PC-9 (cell line): Measurements from ENCODE around the gene SPHK2. TPM values are rescaled to one million over a fixed set of nuclear protein-coding genes. Genes with fewer than 3 reads are reported as not detected.

ENCODE experiments used
- BruUV-seq: library from RNA; stranded (reverse); fragments of 400-500 nt; replicated peaks from 2 replicates; lab custom pipeline; 2021; lab: Mats Ljungman, UMichigan
- CTCF ChIA-PET: fragments of 300-600 bp; sonication (Branson Sonifier 250); formaldehyde crosslinking; loops from one replicate; lab custom pipeline; 2022; ENCODE audit warnings: antibody characterized with exemption; lab: Charles Lee
- POLR2A ChIA-PET: fragments of 300-600 bp; sonication (Branson Sonifier 250); formaldehyde crosslinking; loops from one replicate; lab custom pipeline; 2022; ENCODE audit warnings: antibody characterized with exemption; ENCODE audit not compliant: unreplicated experiment; lab: Charles Lee
- DNase-seq, 2 experiments: peaks; one replicate each; pipeline versions ENCODE4 v3.0.0 to v3.0.0-alpha.2; 2015 to 2022; ENCODE audit warnings: mixed read lengths in 1 of 2
- H2AFZ ChIP-seq: fragments of 200-600 bp; sonication (generic); 2 replicates; pipeline ENCODE4 v1.8.1; 2017; ENCODE audit warnings: antibody characterized with exemption
- H3F3A ChIP-seq: fragments of 200-600 bp; sonication (generic); 2 replicates; pipeline ENCODE4 v1.8.1; 2017; ENCODE audit warnings: antibody characterized with exemption, mild to moderate bottlenecking, low read depth; ENCODE audit not compliant: insufficient read depth
- H3K27ac ChIP-seq: fragments of 200-600 bp; sonication (generic); 2 replicates; pipeline ENCODE4 v1.6.1; 2016; ENCODE audit warnings: mixed run types
- H3K27me3 ChIP-seq: fragments of 200-600 bp; sonication (generic); 2 replicates; pipeline ENCODE4 v1.6.1; 2016; ENCODE audit warnings: low read depth, mixed run types; ENCODE audit not compliant: insufficient read depth
- H3K36me3 ChIP-seq: fragments of 200-600 bp; sonication (generic); 2 replicates; pipeline ENCODE4 v1.6.1; 2016; ENCODE audit warnings: low read depth, mixed run types
- H3K4me1 ChIP-seq: fragments of 200-600 bp; sonication (generic); replicated peaks from 2 replicates; pipeline ENCODE4 v1.6.1; 2016; ENCODE audit warnings: mixed run types; ENCODE audit not compliant: insufficient read depth
- H3K4me2 ChIP-seq: fragments of 200-600 bp; sonication (generic); 2 replicates; pipeline ENCODE4 v1.6.1; 2017; ENCODE audit warnings: mixed run types
- H3K4me3 ChIP-seq: fragments of 200-600 bp; sonication (generic); 2 replicates; pipeline ENCODE4 v1.6.1; 2016; ENCODE audit warnings: mixed run types
- H3K79me2 ChIP-seq: fragments of 200-600 bp; sonication (generic); 2 replicates; pipeline ENCODE4 v1.6.1; 2017; ENCODE audit warnings: low read depth, mixed run types
- H3K9me2 ChIP-seq: fragments of 200-600 bp; sonication (generic); 2 replicates; pipeline ENCODE4 v1.8.1; 2017; ENCODE audit warnings: mild to moderate bottlenecking; ENCODE audit not compliant: insufficient read depth
- H3K9me3 ChIP-seq: fragments of 200-600 bp; sonication (generic); 2 replicates; pipeline ENCODE4 v1.8.1; 2016; ENCODE audit warnings: low read depth; ENCODE audit not compliant: insufficient read depth
- H4K20me1 ChIP-seq: fragments of 200-600 bp; sonication (generic); 2 replicates; pipeline ENCODE4 v1.8.1; 2017; ENCODE audit not compliant: insufficient read depth
- CTCF ChIP-seq: fragments of 200-600 bp; sonication (generic); conservative IDR thresholded peaks from 2 replicates; pipeline ENCODE4 v1.6.1; 2017; ENCODE audit warnings: mixed run types, antibody characterized with exemption, mild to moderate bottlenecking, moderate library complexity
- EZH2 ChIP-seq: fragments of 200-600 bp; sonication (generic); IDR thresholded peaks from 2 replicates; pipeline ENCODE4 v1.8.0; 2017; ENCODE audit warnings: antibody characterized with exemption, low read depth
- intact Hi-C: fragments of 100-400 bp; cut with micrococcal nuclease; formaldehyde crosslinking; loops from one replicate; pipeline ENCODE4 v1.10.0; 2022; ENCODE audit not compliant: unreplicated experiment
- total RNA-seq: library from RNA; stranded (reverse); gene quantifications from 2 replicates; pipeline ENCODE4 v1.2.3, GENCODE V29; 2021

SPHK2 gene
- total RNA-seq, 1 experiment from 2014 or later: 18.4 TPM

- intact Hi-C loops: loop anchor here (5.0 to 10.0 kb wide), 3 partner anchors 98 to 355 kb away; partner anchors contain the start of genes GYS1 and RUVBL2
- POLR2A ChIA-PET: interaction anchor here (0.5 kb wide), 1 partner anchor 32 kb away, joined by 3 read pairs; no protein-coding TSS in a partner anchor
- Histone ChIP-seq H3K4me1 (peaks cover 17% of the 10 kb centered on the region), H3K9me2 (no peaks in the 10 kb centered on the region), H3K4me3 (peak overlapping the region; percentile 39; the same call in 1 of the 2 replicates), H2AFZ (peak overlapping the region; percentile 64; the same call in 1 of the 2 replicates), H3K79me2 (peaks cover 11% of the 10 kb centered on the region), H3K9me3 (no peaks in the 10 kb centered on the region), H4K20me1 (no peaks in the 10 kb centered on the region), H3K36me3 (no peaks in the 10 kb centered on the region), H3K4me2 (peak overlapping the region; percentile 69), H3F3A (peaks cover 28% of the 10 kb centered on the region), H3K27ac (no peak overlapping the region), H3K27me3 (no peaks in the 10 kb centered on the region)
- BruUV-seq: no TSS peak
- CTCF ChIA-PET: interaction anchor here (0.5 to 0.6 kb wide), 2 partner anchors 13 to 353 kb away, joined by 3 to 4 read pairs; partner anchors contain the start of gene GYS1
- TF ChIP-seq EZH2 (no peak), CTCF (no peak)
- peak in 1 of 2 experiments; percentile 48 for DNase-seq
Observed at GRCh38 chr19:48639483-48640375, 20.4 kb downstream of the SPHK2 start.

- Histone ChIP-seq H2AFZ (no peak overlapping the region), H3K4me3 (no peak overlapping the region), H4K20me1 (no peaks in the 10 kb centered on the region), H3F3A (peaks cover 25% of the 10 kb centered on the region), H3K79me2 (no peaks in the 10 kb centered on the region), H3K9me3 (no peaks in the 10 kb centered on the region), H3K27me3 (no peaks in the 10 kb centered on the region), H3K36me3 (no peaks in the 10 kb centered on the region), H3K4me2 (no peak overlapping the region), H3K9me2 (no peaks in the 10 kb centered on the region), H3K27ac (no peak overlapping the region), H3K4me1 (peaks cover 24% of the 10 kb centered on the region)
- ChIA-PET CTCF (no interaction called here), POLR2A (no interaction called here)
- intact Hi-C loops: loop anchor here (10.0 kb wide), 1 partner anchor 353 kb away; the partner anchor contains the start of genes GYS1 and RUVBL2
- TF ChIP-seq EZH2 (no peak), CTCF (no peak)
- DNase-seq: no peak
- no TSS peak for BruUV-seq
Observed at GRCh38 chr19:48641850-48642249, 22.5 kb downstream of the SPHK2 start.

- Histone ChIP-seq H3K9me3 (no peaks in the 10 kb centered on the region), H3K9me2 (no peaks in the 10 kb centered on the region), H3K36me3 (no peaks in the 10 kb centered on the region), H3K4me2 (no peak overlapping the region), H3K27me3 (no peaks in the 10 kb centered on the region), H3K79me2 (no peaks in the 10 kb centered on the region), H3K4me3 (no peak overlapping the region), H2AFZ (no peak overlapping the region), H3K27ac (no peak overlapping the region), H4K20me1 (no peaks in the 10 kb centered on the region), H3K4me1 (peaks cover 24% of the 10 kb centered on the region), H3F3A (peaks cover 25% of the 10 kb centered on the region)
- ChIA-PET CTCF (interaction anchor here (0.6 kb wide), 1 partner anchor 184 kb away, joined by 4 read pairs; no protein-coding TSS in a partner anchor), POLR2A (interaction anchor here (0.6 kb wide), 1 partner anchor 229 kb away, joined by 3 read pairs; no protein-coding TSS in a partner anchor)
- BruUV-seq: no TSS peak
- intact Hi-C loops: loop anchor here (10.0 kb wide), 1 partner anchor 352 kb away; the partner anchor contains the start of genes GYS1 and RUVBL2
- TF ChIP-seq CTCF: no peak
- TF ChIP-seq EZH2: no peak
- no peak for DNase-seq
Observed at GRCh38 chr19:48642862-48643261, 23.6 kb downstream of the SPHK2 start.
